SK-N-SH (cell line): Measurements from ENCODE around the gene PLCXD1.
"Not testable (repeated sequence)": the region's sequence is repeated elsewhere in the genome, so short reads cannot be mapped to it uniquely, and the experiment has no call there.

ENCODE experiments used
- CHD2 ChIP-seq: fragments of 150-350 bp; IDR thresholded peaks from 2 replicates; pipeline ENCODE4 v1.6.1; 2018; ENCODE audit warnings: low read length; ENCODE audit not compliant: partially characterized antibody
- EP300 ChIP-seq, 2 experiments: IDR thresholded peaks; 2 replicates each; pipeline versions ENCODE4 v1.4.0 to v1.6.1; 2012; ENCODE audit warnings: borderline replicate concordance in 1 of 2, low read depth in 1 of 2, low read length in 1 of 2
- JUND ChIP-seq: IDR thresholded peaks from 2 replicates; pipeline ENCODE4 v1.4.0; 2012
- POLR2AphosphoS5 ChIP-seq: IDR thresholded peaks from 2 replicates; pipeline ENCODE4 v1.6.1; 2012; ENCODE audit warnings: low read depth, low read length
- RAD21 ChIP-seq: IDR thresholded peaks from 2 replicates; pipeline ENCODE4 v1.6.1; 2012; ENCODE audit warnings: mild to moderate bottlenecking, low read length
- RFX5 ChIP-seq: IDR thresholded peaks from 2 replicates; pipeline ENCODE4 v1.6.1; 2012; ENCODE audit warnings: mild to moderate bottlenecking, improper control_type of control experiment, low read length
- SIN3A ChIP-seq: IDR thresholded peaks from 2 replicates; pipeline ENCODE4 v1.6.1; 2012; ENCODE audit warnings: low read depth, mild to moderate bottlenecking, low read length, moderate library complexity, borderline replicate concordance
- TAF1 ChIP-seq: IDR thresholded peaks from 2 replicates; pipeline ENCODE4 v1.6.1; 2012; ENCODE audit warnings: low read depth, mild to moderate bottlenecking, low read length, moderate library complexity, borderline replicate concordance
- YY1 ChIP-seq: IDR thresholded peaks from 2 replicates; pipeline ENCODE4 v1.4.0; 2012; ENCODE audit warnings: low read depth, mild to moderate bottlenecking
- TF ChIP-seq, protein P1 (sequence below): fragments of 200-600 bp; sonication (generic); IDR thresholded peaks from 2 replicates; pipeline ENCODE4 v1.6.1; 2017; ENCODE audit warnings: antibody characterized with exemption, mild to moderate bottlenecking, moderate library complexity
- TF ChIP-seq, protein P2 (sequence below): IDR thresholded peaks from 2 replicates; pipeline ENCODE4 v1.4.0; 2012; ENCODE audit warnings: low read depth

DNA sequence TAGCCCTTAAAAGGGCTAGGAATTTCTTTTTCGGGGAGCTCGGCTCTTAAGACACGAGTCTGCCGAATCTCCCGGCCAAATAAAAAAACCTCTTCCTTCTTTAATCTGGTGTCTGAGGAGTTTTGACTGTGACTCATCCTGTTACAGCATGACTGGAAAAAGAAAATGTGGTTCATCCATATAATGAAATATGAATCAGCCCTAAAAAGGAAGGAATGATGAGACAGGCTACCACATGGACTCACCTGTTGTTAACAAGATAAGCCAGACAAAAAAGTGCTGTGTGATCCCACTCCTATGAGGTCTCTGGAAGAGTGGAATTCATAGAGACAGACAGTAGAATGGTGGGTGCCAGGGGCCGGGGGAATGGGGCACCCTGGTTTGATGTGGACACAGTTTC is 45.0 kb upstream of the PLCXD1 start:
- TF ChIP-seq RFX5; POLR2AphosphoS5; EP300 (IDR thresholded peaks at IDR 0.05; ENCODE audit: borderline replicate concordance in 1 of 2, low read depth in 1 of 2, low read length in 1 of 2); TAF1; JUND; RAD21; SIN3A; CHD2; YY1: not testable (repeated sequence)
- TF ChIP-seq, protein P1, sequence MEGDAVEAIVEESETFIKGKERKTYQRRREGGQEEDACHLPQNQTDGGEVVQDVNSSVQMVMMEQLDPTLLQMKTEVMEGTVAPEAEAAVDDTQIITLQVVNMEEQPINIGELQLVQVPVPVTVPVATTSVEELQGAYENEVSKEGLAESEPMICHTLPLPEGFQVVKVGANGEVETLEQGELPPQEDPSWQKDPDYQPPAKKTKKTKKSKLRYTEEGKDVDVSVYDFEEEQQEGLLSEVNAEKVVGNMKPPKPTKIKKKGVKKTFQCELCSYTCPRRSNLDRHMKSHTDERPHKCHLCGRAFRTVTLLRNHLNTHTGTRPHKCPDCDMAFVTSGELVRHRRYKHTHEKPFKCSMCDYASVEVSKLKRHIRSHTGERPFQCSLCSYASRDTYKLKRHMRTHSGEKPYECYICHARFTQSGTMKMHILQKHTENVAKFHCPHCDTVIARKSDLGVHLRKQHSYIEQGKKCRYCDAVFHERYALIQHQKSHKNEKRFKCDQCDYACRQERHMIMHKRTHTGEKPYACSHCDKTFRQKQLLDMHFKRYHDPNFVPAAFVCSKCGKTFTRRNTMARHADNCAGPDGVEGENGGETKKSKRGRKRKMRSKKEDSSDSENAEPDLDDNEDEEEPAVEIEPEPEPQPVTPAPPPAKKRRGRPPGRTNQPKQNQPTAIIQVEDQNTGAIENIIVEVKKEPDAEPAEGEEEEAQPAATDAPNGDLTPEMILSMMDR = not testable (repeated sequence)
- TF ChIP-seq, protein P2, sequence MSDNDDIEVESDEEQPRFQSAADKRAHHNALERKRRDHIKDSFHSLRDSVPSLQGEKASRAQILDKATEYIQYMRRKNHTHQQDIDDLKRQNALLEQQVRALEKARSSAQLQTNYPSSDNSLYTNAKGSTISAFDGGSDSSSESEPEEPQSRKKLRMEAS = not testable (repeated sequence)
